Measurements from ENCODE around the gene STK32B.

GRCh38 chr4:5184606-5185005 is 133.3 kb downstream of the STK32B start:
- TF ChIP-seq POLR2AphosphoS5 (IDR thresholded peaks at IDR 0.05; ENCODE audit: insufficient read depth, low read depth, low read length) = no peak
- TF ChIP-seq CTCF (IDR thresholded peaks at IDR 0.05; ENCODE audit: extremely low read depth in 1 of 2, insufficient read depth in 1 of 2, low read depth in 1 of 2, low read length in 2 of 2) = no peak
- no peak for TF ChIP-seq FOS (IDR thresholded peaks at IDR 0.05; ENCODE audit: borderline replicate concordance, insufficient read depth, low read length)
- TF ChIP-seq POLR2A (IDR thresholded peaks at IDR 0.05; ENCODE audit: low read depth, low read length) = no peak
- no peak for TF ChIP-seq EZH2 (IDR thresholded peaks at IDR 0.05; ENCODE audit: borderline replicate concordance, low read depth, low read length, severe bottlenecking)
- TF ChIP-seq MAX (IDR thresholded peaks at IDR 0.05; ENCODE audit: insufficient read depth, insufficient read length) = no peak
- TF ChIP-seq JUN (IDR thresholded peaks at IDR 0.05; ENCODE audit: borderline replicate concordance, insufficient read depth, insufficient read length, low read depth) = no peak
- no peak for TF ChIP-seq MYC (IDR thresholded peaks at IDR 0.05; ENCODE audit: low read depth, low read length)
- TF ChIP-seq GATA2 (IDR thresholded peaks at IDR 0.05; ENCODE audit: insufficient read depth, insufficient read length, low read depth, low read length) = no peak

All from endothelial cell of umbilical vein (primary cell).